Measurements from ENCODE around the gene IL12RB2.

The IL12RB2 gene

GRCh38 chr1:67427465-67427864, 119.8 kb downstream of the IL12RB2 start:
- no peak for DNase-seq (ENCODE audit: low spot score)
- H3K27me3 ChIP-seq (ENCODE audit: insufficient read depth, poor library complexity, severe bottlenecking): no peaks in the 10 kb centered on the region
- no peak for TF ChIP-seq CTCF (IDR thresholded peaks at IDR 0.05; ENCODE audit: poor library complexity, severe bottlenecking)
- H3K9me3 ChIP-seq (ENCODE audit: severe bottlenecking): no peaks in the 10 kb centered on the region
- H3K27ac ChIP-seq (ENCODE audit: poor library complexity, severe bottlenecking): no peak overlapping the region
- peaks cover 74% of the 10 kb centered on the region for H3K36me3 ChIP-seq (ENCODE audit: low read depth)
- peak overlapping the region; percentile 60 for H3K4me3 ChIP-seq (ENCODE audit: severe bottlenecking)
- no peak for ATAC-seq (ENCODE audit: low read depth)
- peaks cover 14% of the 10 kb centered on the region for H3K4me1 ChIP-seq (ENCODE audit: insufficient read depth, poor library complexity, severe bottlenecking)

GRCh38 chr1:67427947-67428346, 120.3 kb downstream of the IL12RB2 start:
- no peak for TF ChIP-seq CTCF (IDR thresholded peaks at IDR 0.05; ENCODE audit: poor library complexity, severe bottlenecking)
- Histone ChIP-seq H3K27me3 (ENCODE audit: insufficient read depth, poor library complexity, severe bottlenecking) (no peaks in the 10 kb centered on the region), H3K9me3 (ENCODE audit: severe bottlenecking) (no peaks in the 10 kb centered on the region), H3K4me3 (ENCODE audit: severe bottlenecking) (peak overlapping the region; percentile 60), H3K27ac (ENCODE audit: poor library complexity, severe bottlenecking) (no peak overlapping the region), H3K36me3 (ENCODE audit: low read depth) (peaks cover 69% of the 10 kb centered on the region), H3K4me1 (ENCODE audit: insufficient read depth, poor library complexity, severe bottlenecking) (peaks cover 14% of the 10 kb centered on the region)
- no peak for ATAC-seq (ENCODE audit: low read depth)
- no peak for DNase-seq (ENCODE audit: low spot score)

- no peak for TF ChIP-seq CTCF (IDR thresholded peaks at IDR 0.05; ENCODE audit: poor library complexity, severe bottlenecking)
- DNase-seq (ENCODE audit: low spot score) (no peak), ATAC-seq (ENCODE audit: low read depth) (no peak)
- Histone ChIP-seq H3K4me3 (ENCODE audit: severe bottlenecking) (peak overlapping the region; percentile 60), H3K4me1 (ENCODE audit: insufficient read depth, poor library complexity, severe bottlenecking) (peaks cover 14% of the 10 kb centered on the region), H3K27me3 (ENCODE audit: insufficient read depth, poor library complexity, severe bottlenecking) (no peaks in the 10 kb centered on the region), H3K36me3 (ENCODE audit: low read depth) (peaks cover 58% of the 10 kb centered on the region), H3K27ac (ENCODE audit: poor library complexity, severe bottlenecking) (peak overlapping the region; percentile 73), H3K9me3 (ENCODE audit: severe bottlenecking) (no peaks in the 10 kb centered on the region)
These were observed 121.4 kb downstream of the IL12RB2 start for GRCh38 chr1:67429011-67429527.

GRCh38 chr1:67429528-67430357, 122.1 kb downstream of the IL12RB2 start:
- DNase-seq (ENCODE audit: low spot score): no peak
- Histone ChIP-seq H3K4me1 (ENCODE audit: insufficient read depth, poor library complexity, severe bottlenecking) (peaks cover 14% of the 10 kb centered on the region), H3K27ac (ENCODE audit: poor library complexity, severe bottlenecking) (peak overlapping the region; percentile 73), H3K4me3 (ENCODE audit: severe bottlenecking) (peak overlapping the region; percentile 60), H3K36me3 (ENCODE audit: low read depth) (peaks cover 51% of the 10 kb centered on the region), H3K27me3 (ENCODE audit: insufficient read depth, poor library complexity, severe bottlenecking) (no peaks in the 10 kb centered on the region), H3K9me3 (ENCODE audit: severe bottlenecking) (no peaks in the 10 kb centered on the region)
- TF ChIP-seq CTCF (IDR thresholded peaks at IDR 0.05; ENCODE audit: poor library complexity, severe bottlenecking): no peak
- peak; percentile 0; the same call in 1 of the 3 replicates for ATAC-seq (ENCODE audit: low read depth)
